ENCODE data around the gene PHLDB1. TPM values are rescaled to one million over a fixed set of nuclear protein-coding genes. Genes with fewer than 3 reads are reported as not detected.

The PHLDB1 gene
- total RNA-seq, 4 donors from 2014 or later: 16.5 to 35.7 (median 22.7) TPM

- Histone ChIP-seq H3K9me3 (no peaks in the 10 kb centered on the region), H3K27me3 (no peaks in the 10 kb centered on the region), H3K36me3 (peaks cover 0 to 21% of the 10 kb centered on the region in 2 donors), H3K27ac (peak overlapping the region; percentile 67 to 91 (median 81)), H3K4me3 (no peak overlapping the region), H3K4me1 (peaks cover 0 to 12% of the 10 kb centered on the region in 2 donors)
- intact Hi-C loops (cut with DNase I; ENCODE audit: low total_unique reads): no loop called here
- peak; percentile 60 to 79 for DNase-seq
- ATAC-seq: peak; percentile 40 to 53
- peak in 1 of 2 donors; percentile 49 for TF ChIP-seq POLR2A (IDR thresholded peaks at IDR 0.05)
- TF ChIP-seq CTCF (IDR thresholded peaks at IDR 0.05 in 4 of 5, conservative IDR thresholded peaks at IDR 0.05 in 1 of 5): no peak
- in situ Hi-C loops (cut with MboI; ENCODE audit: low sequenced_read_pairs in 4 of 4): no loop called here
These were observed 2.1 kb upstream of the PHLDB1 start for GRCh38 chr11:118605116-118605867.

GRCh38 chr11:118606157-118606843 is 1.1 kb upstream of the PHLDB1 start:
- Histone ChIP-seq H3K9me3 (no peaks in the 10 kb centered on the region), H3K4me3 (peak overlapping the region in 2 of 4 donors; percentile 23 to 74), H3K27me3 (no peaks in the 10 kb centered on the region), H3K36me3 (peaks cover 0 to 11% of the 10 kb centered on the region in 2 donors), H3K27ac (peak overlapping the region; percentile 64 to 91 (median 81)), H3K4me1 (peaks cover 7 to 15% of the 10 kb centered on the region in 2 donors)
- no peak for DNase-seq
- in situ Hi-C loops (cut with MboI; ENCODE audit: low sequenced_read_pairs in 4 of 4): no loop called here
- no peak for ATAC-seq
- intact Hi-C loops (cut with DNase I; ENCODE audit: low total_unique reads): no loop called here
- TF ChIP-seq POLR2A (IDR thresholded peaks at IDR 0.05): no peak
- TF ChIP-seq CTCF (IDR thresholded peaks at IDR 0.05 in 4 of 5, conservative IDR thresholded peaks at IDR 0.05 in 1 of 5): no peak

GRCh38 chr11:118606844-118607228 is 579 bp upstream of the PHLDB1 start:
- H3K4me3 ChIP-seq: peak overlapping the region in 2 of 4 donors; percentile 23 to 74
- in situ Hi-C loops (cut with MboI; ENCODE audit: low sequenced_read_pairs in 4 of 4) (no loop called here), intact Hi-C loops (cut with DNase I; ENCODE audit: low total_unique reads) (no loop called here)
- no peak for DNase-seq
- peaks cover 0 to 6% of the 10 kb centered on the region in 2 donors for H3K36me3 ChIP-seq
- no peak for ATAC-seq
- no peaks in the 10 kb centered on the region for H3K9me3 ChIP-seq
- no peaks in the 10 kb centered on the region for H3K27me3 ChIP-seq
- no peak for TF ChIP-seq POLR2A (IDR thresholded peaks at IDR 0.05)
- TF ChIP-seq CTCF (IDR thresholded peaks at IDR 0.05 in 4 of 5, conservative IDR thresholded peaks at IDR 0.05 in 1 of 5): no peak
- peaks cover 9 to 15% of the 10 kb centered on the region in 2 donors for H3K4me1 ChIP-seq
- peak overlapping the region; percentile 64 to 91 (median 81) for H3K27ac ChIP-seq

- no peak for TF ChIP-seq CTCF (IDR thresholded peaks at IDR 0.05 in 4 of 5, conservative IDR thresholded peaks at IDR 0.05 in 1 of 5)
- TF ChIP-seq POLR2A (IDR thresholded peaks at IDR 0.05): peak; percentile 32 to 46
- H3K27ac ChIP-seq: peak overlapping the region; percentile 80 to 91 (median 88)
- in situ Hi-C loops (cut with MboI; ENCODE audit: low sequenced_read_pairs in 4 of 4) (no loop called here), intact Hi-C loops (cut with DNase I; ENCODE audit: low total_unique reads) (loop anchor here (1.0 to 2.0 kb wide), 2 partner anchors 26 to 51 kb away; no protein-coding TSS in a partner anchor)
- H3K36me3 ChIP-seq: no peaks in the 10 kb centered on the region
- H3K4me1 ChIP-seq: peaks cover 9 to 21% of the 10 kb centered on the region in 2 donors
- H3K9me3 ChIP-seq: no peaks in the 10 kb centered on the region
- H3K27me3 ChIP-seq: no peaks in the 10 kb centered on the region
- DNase-seq (peak; percentile 55 to 67), ATAC-seq (peak; percentile 31 to 38)
- H3K4me3 ChIP-seq: peak overlapping the region; percentile 68 to 91 (median 76)
These were observed 1.2 kb downstream of the PHLDB1 start for GRCh38 chr11:118608360-118609227.
